ENCODE data around the gene PDZD4.

GRCh38 chrX:153791104-153791852 lies 39.1 kb downstream of the PDZD4 start:
- TF ChIP-seq CHD1 (IDR thresholded peaks at IDR 0.05; ENCODE audit: low read depth, low read length), result no peak
- TF ChIP-seq RCOR1 (IDR thresholded peaks at IDR 0.05; ENCODE audit: insufficient replicate concordance, low read length), result no peak
- no peak for TF ChIP-seq MAZ (IDR thresholded peaks at IDR 0.05; ENCODE audit: borderline replicate concordance, low read depth, low read length)
- no peak for TF ChIP-seq POLR2A (IDR thresholded peaks at IDR 0.05; ENCODE audit: low read depth, low read length)

Measured in IMR-90 (cell line).